Kasumi-1 (cell line): Measurements from ENCODE around the gene PRIMA1.

Experiments
- DNase-seq, 2 experiments: peaks; one replicate each; lab custom pipeline; 2025; lab: John Stamatoyannopoulos, UW

The PRIMA1 gene

DNA sequence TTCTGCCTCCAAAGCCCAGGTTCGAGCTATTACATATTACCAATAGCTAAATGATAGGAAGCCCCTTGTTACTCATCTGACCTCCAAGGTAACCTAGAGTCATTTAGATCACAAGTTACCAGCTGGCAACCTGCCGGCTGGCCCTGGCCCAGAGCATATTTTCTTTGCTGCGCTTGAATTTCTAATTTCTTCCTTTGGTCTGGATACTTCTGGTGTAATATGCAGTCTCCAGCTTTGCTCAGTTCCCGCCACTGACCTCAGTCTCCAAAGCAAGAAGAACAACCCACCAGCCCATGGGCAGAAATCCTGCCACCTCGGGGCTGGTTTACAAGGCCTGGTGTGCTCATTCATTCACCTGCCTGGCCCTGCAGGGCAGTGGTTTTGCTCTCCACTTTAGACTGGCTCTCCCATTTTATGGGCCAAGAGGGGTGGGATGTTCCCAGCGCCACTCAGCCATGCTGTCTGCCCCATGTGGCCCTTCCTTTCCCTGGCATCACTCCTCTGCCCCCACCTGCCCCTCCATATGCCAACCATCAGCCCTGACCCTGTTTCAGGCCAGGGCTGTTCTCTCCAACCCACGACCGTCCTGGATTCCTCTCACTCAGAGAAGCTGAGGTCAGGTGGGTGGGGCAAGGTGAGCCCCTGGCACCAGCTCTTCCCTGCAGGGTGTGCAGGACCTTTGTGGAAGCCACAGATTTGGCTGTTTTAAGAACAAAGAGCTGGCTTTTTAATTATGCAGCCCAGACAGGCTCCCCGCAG lies 76.0 kb downstream of the PRIMA1 start:
- DNase-seq = no peak

DNA sequence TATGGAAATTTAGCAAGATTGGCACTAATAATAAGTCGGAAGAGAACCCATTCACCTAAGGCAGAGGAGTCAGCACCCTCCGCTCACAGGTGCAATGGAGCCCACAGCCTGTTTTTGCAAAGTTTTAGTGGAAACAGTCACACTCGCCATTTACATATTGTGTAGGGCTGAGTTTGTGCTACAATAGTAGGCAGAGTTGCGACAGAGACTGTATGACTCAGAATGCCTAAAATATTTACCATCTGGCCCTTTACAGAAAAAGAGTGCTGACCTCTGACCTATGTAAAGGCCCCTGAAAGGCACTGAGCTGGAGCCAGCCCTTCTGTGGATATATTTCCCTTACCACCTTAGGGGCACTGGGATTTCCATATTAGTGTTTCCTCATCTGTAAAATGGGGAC lies 79.0 kb downstream of the PRIMA1 start:
- DNase-seq = no peak

- DNase-seq = no peak
These were observed 79.5 kb downstream of the PRIMA1 start for GRCh38 chr14:93708800-93709199.

- no peak for DNase-seq
These were observed 80.0 kb downstream of the PRIMA1 start for GRCh38 chr14:93708311-93708734.

GRCh38 chr14:93707475-93707874 lies 80.8 kb downstream of the PRIMA1 start:
- DNase-seq = no peak

GRCh38 chr14:93706360-93706955 lies 81.8 kb downstream of the PRIMA1 start:
- no peak for DNase-seq

- no peak for DNase-seq
These were observed 82.7 kb downstream of the PRIMA1 start for GRCh38 chr14:93705513-93706156.

DNA sequence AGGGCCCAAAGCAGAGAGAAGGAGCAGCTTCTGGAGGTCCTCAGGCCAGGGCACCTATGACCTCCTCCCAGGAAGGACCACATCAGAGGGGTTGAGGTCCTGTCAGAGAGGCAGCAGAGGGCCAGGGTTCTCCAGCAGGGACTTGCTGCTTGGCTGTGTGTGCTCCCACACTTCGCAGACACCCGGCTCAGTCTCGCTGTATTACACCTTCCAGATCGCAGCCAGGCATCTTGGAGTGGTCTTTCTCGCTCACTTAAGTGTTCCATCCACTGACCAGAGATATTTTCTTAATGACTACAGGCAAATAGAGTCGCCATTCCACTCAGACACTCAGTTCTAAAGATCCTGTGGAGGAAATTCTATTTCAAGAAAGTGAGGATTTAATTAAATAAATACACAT lies 84.3 kb downstream of the PRIMA1 start:
- no peak for DNase-seq

DNA sequence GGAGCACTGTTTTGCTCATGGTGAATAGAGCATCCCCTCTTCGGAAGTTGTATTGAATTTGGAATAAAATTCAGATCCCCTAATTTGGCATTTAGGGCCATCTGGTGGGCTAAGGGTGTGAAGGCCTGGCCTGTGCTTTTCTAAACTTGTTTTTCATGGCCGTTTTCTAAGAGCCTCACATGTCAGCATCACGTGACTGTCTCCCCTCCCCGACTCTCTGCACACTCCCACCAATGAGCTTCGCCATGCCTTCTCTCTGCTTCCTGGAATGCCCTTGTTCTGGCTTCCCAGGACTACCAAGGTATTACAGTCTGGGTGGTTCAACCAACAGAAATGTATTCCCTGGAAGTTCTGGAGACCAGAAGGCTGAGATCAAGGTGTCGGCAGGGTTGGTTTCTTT lies 85.3 kb downstream of the PRIMA1 start:
- DNase-seq = no peak

DNA sequence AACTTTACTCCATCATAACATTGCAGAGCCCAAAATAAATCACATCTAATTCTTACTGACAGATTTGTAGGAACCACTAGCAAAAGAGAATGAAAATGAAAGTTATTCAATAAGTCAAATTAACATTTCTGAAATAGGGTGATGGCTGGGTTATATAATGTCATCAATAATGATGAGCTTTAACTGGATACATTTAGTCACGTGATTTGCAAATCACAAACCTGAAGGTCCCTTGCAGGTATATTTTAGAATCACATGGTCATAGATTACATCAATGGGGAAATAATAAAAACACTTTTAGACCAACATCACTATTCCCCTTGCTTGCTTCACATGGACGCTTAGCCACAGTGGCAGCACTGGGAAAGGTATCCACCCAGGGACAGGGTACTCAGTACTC lies 86.7 kb downstream of the PRIMA1 start:
- no peak for DNase-seq

DNA sequence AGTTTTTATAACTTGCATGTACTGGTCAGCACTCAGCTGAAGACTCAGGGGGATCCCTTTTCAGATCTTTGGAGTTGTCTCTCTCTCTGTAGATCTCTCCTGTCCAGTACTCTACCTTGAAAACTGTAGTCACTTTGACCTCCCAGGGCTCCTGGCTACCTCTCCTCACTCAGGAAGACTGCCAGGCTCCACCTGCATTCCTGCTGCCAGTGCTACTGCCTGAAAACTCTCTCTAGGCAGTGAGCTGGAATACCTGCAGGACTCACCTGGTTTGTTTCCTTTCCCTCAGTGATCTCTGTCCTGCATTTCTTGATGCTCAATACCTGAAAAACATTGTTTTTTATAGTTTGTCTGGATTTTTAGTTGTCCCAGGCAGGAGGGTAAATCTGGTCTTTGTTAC lies 87.4 kb downstream of the PRIMA1 start:
- no peak for DNase-seq

DNA sequence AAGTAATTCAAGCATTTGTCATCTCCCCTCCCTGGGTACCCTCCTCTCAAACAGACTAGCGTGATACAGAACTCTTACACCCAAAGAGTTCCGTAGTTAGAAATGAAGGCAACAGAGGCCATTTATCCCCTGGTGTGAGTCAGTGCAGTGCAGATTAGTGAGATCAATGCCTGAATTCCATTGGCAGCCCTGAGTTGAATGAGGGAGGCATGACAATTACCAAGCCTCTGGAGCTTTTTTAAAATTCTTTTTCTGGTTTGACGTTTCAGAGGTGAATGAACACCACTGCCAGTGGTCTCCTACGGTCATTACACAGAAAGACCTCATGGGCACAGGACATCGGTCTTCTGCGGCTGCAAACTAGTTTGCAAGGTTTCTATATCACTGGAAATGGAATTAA lies 94.4 kb downstream of the PRIMA1 start:
- no peak for DNase-seq

GRCh38 chr14:93691042-93691780 lies 97.1 kb downstream of the PRIMA1 start:
- DNase-seq = no peak

GRCh38 chr14:93690146-93690545 lies 98.1 kb downstream of the PRIMA1 start:
- DNase-seq = no peak

- DNase-seq = no peak
These were observed 99.5 kb downstream of the PRIMA1 start for GRCh38 chr14:93688820-93689219.

DNA sequence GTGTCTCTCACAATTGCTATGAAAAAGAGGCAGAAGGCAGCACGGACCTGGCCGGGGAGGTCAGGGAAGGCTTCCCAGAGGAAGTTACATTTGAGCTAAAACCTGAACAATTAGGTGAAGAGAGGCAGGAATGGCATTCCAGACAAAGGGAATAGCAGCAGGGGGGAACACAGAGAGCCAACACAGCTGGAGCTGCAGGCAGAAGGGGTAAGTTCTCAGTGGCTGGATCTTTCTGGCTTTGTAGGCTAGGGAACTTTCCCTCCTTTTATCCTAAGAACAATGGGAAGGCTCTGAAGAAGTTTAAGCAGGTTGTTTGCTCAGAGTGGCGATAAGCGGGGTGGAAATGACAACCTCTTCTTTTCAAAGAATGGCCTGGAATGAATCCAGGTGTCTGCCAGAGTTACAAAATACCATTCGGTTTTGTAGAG lies 100.0 kb downstream of the PRIMA1 start:
- DNase-seq = no peak

GRCh38 chr14:93686268-93686667 lies 102.0 kb downstream of the PRIMA1 start:
- DNase-seq = no peak

GRCh38 chr14:93685121-93685895 lies 103.0 kb downstream of the PRIMA1 start:
- DNase-seq = no peak

GRCh38 chr14:93683226-93683625 lies 105.1 kb downstream of the PRIMA1 start:
- DNase-seq = no peak

GRCh38 chr14:93682459-93682858 lies 105.8 kb downstream of the PRIMA1 start:
- no peak for DNase-seq

GRCh38 chr14:93676416-93676958 lies 111.8 kb downstream of the PRIMA1 start:
- DNase-seq = no peak

GRCh38 chr14:93675651-93676050 lies 112.6 kb downstream of the PRIMA1 start:
- no peak for DNase-seq
